HG03039 (cell line): Measurements from ENCODE around the gene CT47A7.
"Not testable (repeated sequence)": the region's sequence is repeated elsewhere in the genome, so short reads cannot be mapped to it uniquely, and the experiment has no call there.

Experiments used
- ATAC-seq: cut with Tn5 transposase; IDR thresholded peaks from one replicate; pipeline ENCODE4 v1.9.1; 2021; ENCODE audit warnings: mild to moderate bottlenecking, moderate library complexity; ENCODE audit not compliant: unreplicated experiment

The CT47A7 gene

GRCh38 chrX:120956500-120956899, at the start of gene CT47A7:
CT47A7 (minus strand) TSS chrX:120956600; CDS start chrX:120956345, 255 bp downstream.
- not testable (repeated sequence) for ATAC-seq

DNA sequence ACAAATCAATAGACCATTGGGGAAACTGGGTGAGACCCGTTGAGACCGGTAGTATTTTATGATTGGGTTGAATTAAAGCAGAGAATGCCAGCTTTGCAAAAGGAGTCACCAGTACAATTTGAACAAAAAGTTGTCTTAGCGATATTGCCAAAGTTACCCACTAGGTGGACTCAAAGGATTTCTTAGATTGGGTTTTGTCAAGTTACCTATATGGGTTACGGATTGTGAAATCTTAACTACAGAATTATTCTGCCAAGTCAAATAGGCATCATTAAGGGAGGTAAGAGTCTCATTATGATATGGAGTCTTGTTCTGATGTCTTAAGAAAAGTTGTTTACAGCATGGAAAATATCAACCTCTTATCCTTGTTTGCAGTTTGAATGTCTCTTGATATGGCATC, 44.2 kb upstream of the CT47A7 start:
- ATAC-seq = no peak

DNA sequence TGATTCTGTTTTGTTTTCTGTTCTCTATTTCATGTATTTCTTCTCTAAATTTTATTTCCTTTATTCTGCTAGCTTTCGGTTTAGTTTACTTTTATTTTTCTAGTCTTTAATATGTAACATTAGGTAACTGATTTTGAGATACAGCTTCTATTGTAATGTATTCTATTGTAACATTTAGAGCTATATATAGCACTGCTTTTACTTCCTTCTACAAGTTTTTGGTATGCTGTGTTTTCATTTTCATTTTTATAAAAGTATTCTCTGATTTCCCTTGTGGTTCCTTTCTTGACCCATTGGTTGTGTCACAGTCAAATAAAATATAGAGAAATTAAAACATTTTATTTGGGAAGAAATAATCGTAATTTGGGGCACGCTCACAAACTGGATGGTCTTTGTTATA, 43.0 kb upstream of the CT47A7 start:
- no peak for ATAC-seq

DNA sequence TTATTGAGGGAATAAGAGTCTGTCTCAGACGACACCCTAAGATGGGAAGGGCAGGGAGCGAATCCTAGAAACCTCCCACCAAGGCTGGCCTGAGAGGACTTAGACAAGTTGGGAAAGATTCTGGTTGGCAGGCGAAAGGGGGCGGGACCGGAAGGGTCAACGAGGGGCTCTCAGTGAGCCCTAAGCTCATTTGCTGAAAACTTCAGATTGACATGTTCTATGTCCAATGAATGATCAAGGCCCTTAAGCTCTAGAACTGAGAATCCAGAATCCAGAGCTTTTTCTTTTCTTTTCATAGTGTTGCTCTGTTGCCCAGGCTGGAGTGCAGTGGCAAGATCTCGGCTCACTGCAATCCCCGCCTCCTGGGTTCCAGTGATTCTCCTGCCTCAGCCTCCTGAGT, 29.3 kb upstream of the CT47A7 start, which contains the start of gene CT47A1:
Gene CT47A1 (minus strand): TSS at position 101 of the 400 bp plus-strand sequence. CDS start 231 bp downstream, outside the sequence.
- not testable (repeated sequence) for ATAC-seq
